Stimulated activated CD4-positive, alpha-beta T cell treated with anti-CD3 and anti-CD28 coated beads, Interleukin-12 subunit alpha, Interleukin-12 subunit beta, amount 100 ng/mL, for 48 hours (primary cell): Measurements from ENCODE around the gene UQCRQ.
"Not testable (repeated sequence)": the region's sequence is repeated elsewhere in the genome, so short reads cannot be mapped to it uniquely, and the experiment has no call there.

Experiments used
- DNase-seq, 3 donors: peaks; one replicate each; pipeline ENCODE4 v3.0.0-alpha.2; 2020; ENCODE audit warnings: low read depth in 2 of 3, low spot score in 1 of 3

Gene UQCRQ

GRCh38 chr5:132832612-132833011 lies 33.8 kb upstream of the UQCRQ start:
- DNase-seq, result no peak

- DNase-seq, result no peak
These were observed 32.4 kb upstream of the UQCRQ start for GRCh38 chr5:132834057-132834456.

- no peak for DNase-seq
These were observed 29.6 kb upstream of the UQCRQ start for GRCh38 chr5:132836852-132837251.

- DNase-seq, result no peak
These were observed 28.6 kb upstream of the UQCRQ start for GRCh38 chr5:132837868-132838267.

- no peak for DNase-seq
These were observed 27.7 kb upstream of the UQCRQ start for GRCh38 chr5:132838516-132839282.

- no peak for DNase-seq
These were observed 26.8 kb upstream of the UQCRQ start for GRCh38 chr5:132839426-132840301.

- DNase-seq, result no peak
These were observed 26.1 kb upstream of the UQCRQ start for GRCh38 chr5:132840313-132840712.

GRCh38 chr5:132840896-132841295 lies 25.5 kb upstream of the UQCRQ start:
- DNase-seq, result no peak

GRCh38 chr5:132841305-132841704 lies 25.1 kb upstream of the UQCRQ start:
- DNase-seq, result no peak

GRCh38 chr5:132848270-132848669 lies 18.2 kb upstream of the UQCRQ start:
- DNase-seq, result no peak

GRCh38 chr5:132849347-132849746 lies 17.1 kb upstream of the UQCRQ start:
- DNase-seq, result no peak

- no peak for DNase-seq
These were observed 16.4 kb upstream of the UQCRQ start for GRCh38 chr5:132850066-132850465.

- DNase-seq, result no peak
These were observed 13.1 kb upstream of the UQCRQ start for GRCh38 chr5:132853323-132853722.

- DNase-seq, result no peak
These were observed 12.7 kb upstream of the UQCRQ start for GRCh38 chr5:132853790-132854189.

- DNase-seq, result no peak
These were observed 12.1 kb upstream of the UQCRQ start for GRCh38 chr5:132854301-132854700.

- not testable (repeated sequence) for DNase-seq
These were observed 11.4 kb upstream of the UQCRQ start for GRCh38 chr5:132854992-132855391.

- no peak for DNase-seq
These were observed 10.4 kb upstream of the UQCRQ start for GRCh38 chr5:132856011-132856410.

GRCh38 chr5:132859889-132860437 lies 6.5 kb upstream of the UQCRQ start:
- DNase-seq, result no peak

GRCh38 chr5:132860742-132861141 lies 5.7 kb upstream of the UQCRQ start:
- no peak for DNase-seq

- no peak for DNase-seq
These were observed 637 bp upstream of the UQCRQ start for GRCh38 chr5:132865668-132866341.

- no peak for DNase-seq
These were observed 607 bp downstream of the UQCRQ start for GRCh38 chr5:132867046-132867451.
